H1 (cell line): ENCODE measurements around the gene ADGRG1. TPM values are rescaled to one million over a fixed set of nuclear protein-coding genes. Genes with fewer than 3 reads are reported as not detected.

Experiments
- CTCF ChIA-PET: fragments of 300-600 bp; sonication (Branson Sonifier 250); formaldehyde crosslinking; loops from one replicate; lab custom pipeline; 2021; ENCODE audit not compliant: partially characterized antibody; lab: Charles Lee
- POLR2A ChIA-PET: fragments of 300-600 bp; sonication (Branson Sonifier 250); formaldehyde crosslinking; loops from one replicate; lab custom pipeline; 2021; ENCODE audit warnings: inconsistent platforms; ENCODE audit not compliant: partially characterized antibody; lab: Charles Lee
- DNase-seq, 2 experiments: peaks; one replicate each; pipeline versions ENCODE4 v3.0.0 to v3.0.0-alpha.2; 2010 to 2022; ENCODE audit warnings: low spot score in 2 of 2, low read depth in 1 of 2, mixed read lengths in 1 of 2
- FAIRE-seq: peaks from 2 replicates; lab custom pipeline; 2011; peaks lifted over from hg19 to GRCh38; lab: Jason Lieb, UNC
- H2AFZ ChIP-seq: 2 replicates; pipeline ENCODE4 v1.8.1; 2012; ENCODE audit warnings: low read length, inconsistent platforms
- H2AK5ac ChIP-seq: 2 replicates; pipeline ENCODE4 v1.6.1; 2013; ENCODE audit warnings: low read depth, low read length
- H2BK120ac ChIP-seq: replicated peaks from 2 replicates; pipeline ENCODE3; 2013; ENCODE audit warnings: low read depth, low read length, inconsistent platforms
- H2BK12ac ChIP-seq: 2 replicates; pipeline ENCODE4 v1.6.1; 2013; ENCODE audit warnings: low read depth, low read length
- H2BK15ac ChIP-seq: 2 replicates; pipeline ENCODE4 v1.6.1; 2013; ENCODE audit warnings: low read length
- H2BK20ac ChIP-seq: 2 replicates; pipeline ENCODE4 v1.6.1; 2013; ENCODE audit warnings: low read length
- H2BK5ac ChIP-seq: 2 replicates; pipeline ENCODE4 v1.6.1; 2013; ENCODE audit warnings: low read depth, low read length
- H3K14ac ChIP-seq: 2 replicates; pipeline ENCODE4 v1.6.1; 2013; ENCODE audit warnings: inconsistent platforms; ENCODE audit not compliant: insufficient read length
- H3K18ac ChIP-seq: 2 replicates; pipeline ENCODE4 v1.6.1; 2013; ENCODE audit warnings: low read length; ENCODE audit errors: extremely low read depth
- H3K23ac ChIP-seq: 2 replicates; pipeline ENCODE4 v1.6.1; 2013; ENCODE audit warnings: inconsistent platforms; ENCODE audit not compliant: insufficient read length
- H3K23me2 ChIP-seq: 2 replicates; pipeline ENCODE4 v1.6.1; 2013; ENCODE audit warnings: low read depth, low read length
- H3K27ac ChIP-seq: 2 replicates; pipeline ENCODE4 v1.6.1; 2011; ENCODE audit warnings: low read depth, low read length, inconsistent platforms
- H3K27me3 ChIP-seq, 4 experiments: replicated peaks in 1 of 4; 1 replicate in 1 of 4; 2 replicates in 3 of 4; pipeline versions ENCODE4 v1.6.1 to v1.8.1; 2011 to 2013; ENCODE audit warnings: low read length in 3 of 4, mild to moderate bottlenecking in 3 of 4, inconsistent platforms in 2 of 4, mixed read lengths in 2 of 4, moderate library complexity in 1 of 4; ENCODE audit not compliant: control insufficient read depth in 3 of 4, insufficient read depth in 3 of 4; ENCODE audit errors: extremely low read depth in 1 of 4
- H3K36me3 ChIP-seq, 4 experiments: 2 replicates each; pipeline versions ENCODE4 v1.6.1 to v1.8.1; 2011 to 2013; ENCODE audit warnings: mild to moderate bottlenecking in 4 of 4, low read length in 3 of 4, moderate library complexity in 2 of 4, control low read depth in 1 of 4, inconsistent platforms in 1 of 4; ENCODE audit not compliant: insufficient read depth in 4 of 4, control insufficient read depth in 2 of 4
- H3K4ac ChIP-seq: replicated peaks from 2 replicates; pipeline ENCODE3; 2013; ENCODE audit warnings: low read length, low read depth, mixed read lengths, inconsistent platforms; ENCODE audit not compliant: insufficient read length
- H3K4me1 ChIP-seq, 4 experiments: replicated peaks in 1 of 4; 1 replicate in 1 of 4; 2 replicates in 3 of 4; pipeline versions ENCODE4 v1.6.1 to v1.8.1; 2011 to 2013; ENCODE audit warnings: low read length in 3 of 4, inconsistent platforms in 2 of 4, mixed read lengths in 1 of 4; ENCODE audit not compliant: insufficient read depth in 4 of 4, control insufficient read depth in 3 of 4
- H3K4me2 ChIP-seq, 2 experiments: 2 replicates each; pipeline versions ENCODE4 v1.6.1 to v1.8.1; 2011 to 2013; ENCODE audit warnings: low read depth in 2 of 2, low read length in 2 of 2, control low read depth in 1 of 2, inconsistent platforms in 1 of 2, mild to moderate bottlenecking in 1 of 2; ENCODE audit not compliant: insufficient read depth in 1 of 2
- H3K4me3 ChIP-seq, 4 experiments: fragments of 200-600, 300-600 bp in 1 of 4; sonication (generic), shearing (Covaris generic), sonication (Bioruptor Twin) in 1 of 4; 2 replicates each; pipeline versions ENCODE4 v1.5.1 to v1.8.1; 2011 to 2016; ENCODE audit warnings: low read length in 4 of 4, low read depth in 3 of 4, control low read depth in 2 of 4, inconsistent platforms in 2 of 4, mild to moderate bottlenecking in 2 of 4, mixed read lengths in 1 of 4, moderate library complexity in 1 of 4; ENCODE audit not compliant: insufficient read depth in 2 of 4; ENCODE audit errors: extremely low read depth in 1 of 4
- H3K56ac ChIP-seq: replicated peaks from 2 replicates; pipeline ENCODE3; 2013; ENCODE audit warnings: low read depth, mild to moderate bottlenecking, mixed read lengths, low read length, inconsistent platforms; ENCODE audit not compliant: insufficient read length
- H3K79me1 ChIP-seq: 2 replicates; pipeline ENCODE4 v1.6.1; 2013; ENCODE audit warnings: low read depth, low read length, control low read depth
- H3K79me2 ChIP-seq, 2 experiments: 2 replicates each; pipeline versions ENCODE4 v1.6.1 to v1.8.1; 2012 to 2013; ENCODE audit warnings: low read length in 2 of 2, mild to moderate bottlenecking in 2 of 2, inconsistent platforms in 1 of 2; ENCODE audit not compliant: insufficient read depth in 2 of 2, control insufficient read depth in 1 of 2
- H3K9ac ChIP-seq, 4 experiments: replicated peaks in 1 of 4; 1 replicate in 1 of 4; 2 replicates in 3 of 4; pipeline versions ENCODE4 v1.6.1 to v1.8.1; 2011 to 2013; ENCODE audit warnings: low read depth in 3 of 4, low read length in 3 of 4, control low read depth in 2 of 4, mild to moderate bottlenecking in 2 of 4, moderate library complexity in 2 of 4, inconsistent platforms in 1 of 4; ENCODE audit errors: extremely low read depth in 1 of 4
- H3K9me3 ChIP-seq, 2 experiments: 2 replicates each; pipeline versions ENCODE4 v1.6.1 to v1.8.1; 2012 to 2013; ENCODE audit warnings: mild to moderate bottlenecking in 2 of 2, moderate library complexity in 2 of 2, control low read depth in 1 of 2, inconsistent platforms in 1 of 2, low read depth in 1 of 2, low read length in 1 of 2, mixed read lengths in 1 of 2; ENCODE audit not compliant: insufficient read depth in 2 of 2
- H4K20me1 ChIP-seq, 2 experiments: replicated peaks in 1 of 2; 2 replicates each; pipeline versions ENCODE3 to v1.8.1; 2011 to 2013; ENCODE audit warnings: inconsistent platforms in 2 of 2, low read length in 2 of 2, mild to moderate bottlenecking in 1 of 2; ENCODE audit not compliant: insufficient read depth in 2 of 2, control insufficient read depth in 1 of 2
- H4K5ac ChIP-seq: 2 replicates; pipeline ENCODE4 v1.6.1; 2013; ENCODE audit warnings: low read length, low read depth, mixed read lengths, inconsistent platforms; ENCODE audit not compliant: insufficient read length
- H4K8ac ChIP-seq: 2 replicates; pipeline ENCODE4 v1.8.0; 2013; ENCODE audit warnings: mild to moderate bottlenecking, moderate library complexity, low read length, inconsistent platforms; ENCODE audit not compliant: insufficient read depth; ENCODE audit errors: extremely low read depth
- H4K91ac ChIP-seq: replicated peaks from 2 replicates; pipeline ENCODE3; 2013; ENCODE audit warnings: low read length, mixed read lengths, inconsistent platforms; ENCODE audit not compliant: insufficient read length
- BRCA1 ChIP-seq: IDR thresholded peaks from 2 replicates; pipeline ENCODE4 v1.6.1; 2012; ENCODE audit warnings: low read depth, low read length, improper control_type of control experiment
- CBX8 ChIP-seq: fragments of 300-800, 300-1000 bp; sonication (generic); IDR thresholded peaks from 2 replicates; pipeline ENCODE4 v1.7.1; 2016; ENCODE audit warnings: low read depth, low read length, borderline replicate concordance
- EP300 ChIP-seq, 2 experiments: IDR thresholded peaks; 1 replicate in 1 of 2; 2 replicates in 1 of 2; pipeline ENCODE4 v1.6.1; 2011 to 2012; ENCODE audit warnings: low read depth in 2 of 2, low read length in 2 of 2, mild to moderate bottlenecking in 2 of 2, borderline replicate concordance in 1 of 2, inconsistent platforms in 1 of 2, moderate library complexity in 1 of 2
- KDM5A ChIP-seq: fragments of 200-600 bp; IDR thresholded peaks from 2 replicates; pipeline ENCODE4 v1.7.1; 2012; ENCODE audit warnings: mild to moderate bottlenecking, low read length, inconsistent platforms, mixed read lengths
- POLR2AphosphoS5 ChIP-seq: IDR thresholded peaks from 2 replicates; pipeline ENCODE4 v1.6.1; 2011; ENCODE audit warnings: low read depth, low read length
- RNF2 ChIP-seq: fragments of 200-900, 300-1000 bp; sonication (generic); IDR thresholded peaks from 2 replicates; pipeline ENCODE4 v1.7.1; 2016; ENCODE audit warnings: borderline replicate concordance, low read depth, mild to moderate bottlenecking, antibody characterized with exemption, low read length; ENCODE audit not compliant: poor library complexity, severe bottlenecking; ENCODE audit errors: missing control alignments
- SIX5 ChIP-seq: IDR thresholded peaks from 2 replicates; pipeline ENCODE4 v1.6.1; 2011; ENCODE audit warnings: mild to moderate bottlenecking, low read depth, low read length
- ZNF274 ChIP-seq: IDR thresholded peaks from 2 replicates; pipeline ENCODE4 v1.7.0; 2012; ENCODE audit warnings: low read length, borderline replicate concordance; ENCODE audit errors: extremely low read depth
- WGBS, 2 experiments: shearing (Covaris generic) in 1 of 2; methylation state at CpG; one replicate each; pipeline versions ENCODE4 v1.1.6 to v1.1.7; 2013 to 2015; ENCODE audit warnings: low lambda C conversion rate in 2 of 2, mixed read lengths in 2 of 2, inconsistent platforms in 1 of 2, low coverage in 1 of 2, missing lambda C conversion rate in 1 of 2; ENCODE audit not compliant: insufficient replicate concordance in 2 of 2, insufficient coverage in 1 of 2, insufficient read length in 1 of 2; ENCODE audit errors: extremely low coverage in 1 of 2, missing lambda C conversion rate in 1 of 2; 5-methylcytosine and 5-hydroxymethylcytosine counted together
- polyA plus RNA-seq, 7 experiments: library from polyadenylated mRNA; depleted of rRNA in 3 of 7; stranded (reverse) in 5 of 7; unstranded in 2 of 7; fragments of >200 nt in 5 of 7; fragments of 200-250 nt in 2 of 7; gene quantifications; 1 replicate in 5 of 7; 2 replicates in 1 of 7; 4 replicates in 1 of 7; pipeline versions ENCODE4 v1.2.1 to v1.2.3, GENCODE V29; 2011 to 2013; ENCODE audit warnings: missing spikeins in 2 of 7, mixed read lengths in 2 of 7
- total RNA-seq: library from RNA; stranded (reverse); fragmentation: NEBNext Ultra II Directional; extraction: Animal tissue kit (Norgen Biotek cat#: 25700); gene quantifications from 2 replicates; pipeline ENCODE4 v1.2.1, GENCODE V29; 2021
- TF ChIP-seq, protein P1 (sequence below): IDR thresholded peaks from 2 replicates; pipeline ENCODE4 v1.6.1; 2012; ENCODE audit warnings: inconsistent platforms
- TF ChIP-seq, protein P2 (sequence below): IDR thresholded peaks from 2 replicates; pipeline ENCODE4 v1.6.1; 2011; ENCODE audit warnings: low read length, improper control_type of control experiment

ADGRG1 gene
- total and polyA plus RNA-seq, 2 of the 8 experiments (the other 6 are each of a cell fraction or from before 2014, with no cell fraction given), result 1.3 to 2.6 TPM

DNA sequence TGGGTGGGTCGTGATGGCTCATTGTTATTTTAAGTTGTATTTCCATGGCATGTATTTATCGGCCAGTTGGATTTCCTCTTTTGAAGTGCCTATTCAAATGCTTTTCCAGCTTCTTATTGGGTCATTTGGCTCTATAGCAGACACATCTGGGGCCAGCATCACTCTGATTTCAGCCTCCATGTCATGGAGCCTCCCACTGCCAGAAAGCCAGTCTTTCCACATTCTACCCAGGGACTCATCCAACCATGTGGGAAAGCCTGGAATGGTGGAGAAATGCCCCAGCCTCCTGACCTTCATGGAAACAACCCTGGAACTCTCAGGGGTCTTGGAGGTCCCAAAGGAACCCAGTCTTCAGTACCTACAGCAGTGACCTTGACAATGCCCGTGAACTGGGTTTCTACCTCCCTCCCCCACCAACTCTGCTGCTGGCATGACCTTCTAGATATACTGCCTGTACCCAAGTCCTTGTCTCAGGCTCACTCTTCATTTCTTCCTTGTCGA is 33.8 kb upstream of the ADGRG1 start:
- H4K5ac ChIP-seq, result no peak overlapping the region
- no peaks in the 10 kb centered on the region; the same call in 1 of the 2 replicates for H3K23me2 ChIP-seq
- peaks cover 0 to 4% (median under 1%) of the 10 kb centered on the region in 4 experiments; a peak in 2 of 7 replicates for H3K27me3 ChIP-seq
- no peaks in the 10 kb centered on the region for H3K9me3 ChIP-seq
- ChIA-PET CTCF (interaction anchor here (1.0 to 9.0 kb wide), 4 partner anchors 32 to 156 kb away, joined by 3 to 122 read pairs (median 10); no protein-coding TSS in a partner anchor), POLR2A (no interaction called here)
- no peak overlapping the region for H3K23ac ChIP-seq
- H2AFZ ChIP-seq, result no peak overlapping the region
- TF ChIP-seq, protein P1, sequence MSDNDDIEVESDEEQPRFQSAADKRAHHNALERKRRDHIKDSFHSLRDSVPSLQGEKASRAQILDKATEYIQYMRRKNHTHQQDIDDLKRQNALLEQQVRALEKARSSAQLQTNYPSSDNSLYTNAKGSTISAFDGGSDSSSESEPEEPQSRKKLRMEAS, result no peak
- TF ChIP-seq SIX5, result no peak
- no peak for TF ChIP-seq POLR2AphosphoS5
- no peak for TF ChIP-seq EP300 (IDR thresholded peaks at IDR 0.05; ENCODE audit: borderline replicate concordance in 1 of 2, low read depth in 2 of 2, low read length in 2 of 2)
- TF ChIP-seq CBX8, result no peak
- no peak for TF ChIP-seq ZNF274
- TF ChIP-seq RNF2, result no peak
- TF ChIP-seq, protein P2, sequence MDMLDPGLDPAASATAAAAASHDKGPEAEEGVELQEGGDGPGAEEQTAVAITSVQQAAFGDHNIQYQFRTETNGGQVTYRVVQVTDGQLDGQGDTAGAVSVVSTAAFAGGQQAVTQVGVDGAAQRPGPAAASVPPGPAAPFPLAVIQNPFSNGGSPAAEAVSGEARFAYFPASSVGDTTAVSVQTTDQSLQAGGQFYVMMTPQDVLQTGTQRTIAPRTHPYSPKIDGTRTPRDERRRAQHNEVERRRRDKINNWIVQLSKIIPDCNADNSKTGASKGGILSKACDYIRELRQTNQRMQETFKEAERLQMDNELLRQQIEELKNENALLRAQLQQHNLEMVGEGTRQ, result no peak
- no peak for TF ChIP-seq KDM5A
- TF ChIP-seq BRCA1, result no peak
- H3K9ac ChIP-seq, result no peak overlapping the region
- H2BK15ac ChIP-seq, result no peak overlapping the region
- H3K4me2 ChIP-seq, result no peak overlapping the region
- no peaks in the 10 kb centered on the region for H3K79me1 ChIP-seq
- no peak overlapping the region for H3K4me3 ChIP-seq
- no peak overlapping the region for H3K4ac ChIP-seq
- no peak overlapping the region for H3K56ac ChIP-seq
- H3K4me1 ChIP-seq, result no peaks in the 10 kb centered on the region; a peak in 1 of 7 replicates
- no peaks in the 10 kb centered on the region for H3K36me3 ChIP-seq
- no peak overlapping the region for H2BK120ac ChIP-seq
- no peak overlapping the region for H2AK5ac ChIP-seq
- H3K79me2 ChIP-seq, result no peaks in the 10 kb centered on the region
- H2BK5ac ChIP-seq, result no peak overlapping the region
- no peak for FAIRE-seq
- no peak overlapping the region for H2BK12ac ChIP-seq
- no peak overlapping the region for H3K27ac ChIP-seq
- H3K18ac ChIP-seq, result no peak overlapping the region
- DNase-seq, result no peak
- H4K8ac ChIP-seq, result no peak overlapping the region
- no peak overlapping the region for H3K14ac ChIP-seq
- no peak overlapping the region for H2BK20ac ChIP-seq
- no peaks in the 10 kb centered on the region for H4K20me1 ChIP-seq
- H4K91ac ChIP-seq, result no peak overlapping the region
- WGBS, 2 experiments, result 69% methylated on average over 4 of the region's 4 CpGs; no CpG with 5 or more reads in 1 of the 2 experiments
